HCT116 (cell line): ENCODE measurements around the gene RNF217. TPM values are rescaled to one million over a fixed set of nuclear protein-coding genes. Genes with fewer than 3 reads are reported as not detected.

Experiments
- ATAC-seq: fragments of 200-7000 bp; cut with Tn5 transposase; 2 replicates; pipeline ENCODE4 v1.9.1; 2020; ENCODE audit warnings: mild to moderate bottlenecking, moderate library complexity
- BruUV-seq: library from RNA; stranded (reverse); fragments of 400-500 nt; replicated peaks from 2 replicates; lab custom pipeline; 2021; lab: Mats Ljungman, UMichigan
- CTCF ChIA-PET: fragments of 300-600 bp; sonication (Branson Sonifier 250); formaldehyde crosslinking; loops from one replicate; lab custom pipeline; 2021; ENCODE audit warnings: antibody characterized with exemption; lab: Charles Lee
- POLR2A ChIA-PET: fragments of 300-600, 350-600 bp; sonication (Branson Sonifier 250); formaldehyde crosslinking; loops from one replicate; lab custom pipeline; 2021; ENCODE audit warnings: antibody characterized with exemption; lab: Charles Lee
- RAD21 ChIA-PET, 2 experiments: fragments of 300-600 bp; sonication (Branson Sonifier 250); formaldehyde crosslinking; loops; one replicate each; lab custom pipeline; 2023; ENCODE audit warnings: low total read pairs in 2 of 2; ENCODE audit not compliant: uncharacterized antibody in 2 of 2, unreplicated experiment in 2 of 2, low non-redundant PET in 1 of 2; lab: Charles Lee
- DNase-seq: peaks from one replicate; pipeline ENCODE4 v3.0.0-alpha.2; 2010; ENCODE audit warnings: low read depth, low spot score
- H2AFZ ChIP-seq: fragments of 200-600 bp; shearing (Covaris generic), sonication (generic); 2 replicates; pipeline ENCODE4 v1.6.1; 2017; ENCODE audit warnings: low read depth, mixed run types, mixed read lengths, antibody characterized with exemption, low read length; ENCODE audit not compliant: poor library complexity, severe bottlenecking
- H3K27ac ChIP-seq: 2 replicates; pipeline ENCODE4 v1.5.1; 2012; ENCODE audit warnings: low read depth, low read length
- H3K27me3 ChIP-seq: fragments of 200-600 bp; sonication (generic); 2 replicates; pipeline ENCODE4 v1.6.1; 2016; ENCODE audit warnings: mixed run types, low read length, mixed read lengths; ENCODE audit not compliant: insufficient read depth
- H3K36me3 ChIP-seq, 2 experiments: fragments of 200-500 bp in 1 of 2; fragments of 200-600 bp in 1 of 2; sonication (Bioruptor generic) in 1 of 2; sonication (generic) in 1 of 2; 2 replicates each; pipeline versions ENCODE4 v1.5.1 to v1.6.1; 2014 to 2016; ENCODE audit warnings: low read length in 2 of 2, inconsistent platforms in 1 of 2, mixed read lengths in 1 of 2, mixed run types in 1 of 2; ENCODE audit not compliant: insufficient read depth in 2 of 2, control insufficient read depth in 1 of 2
- H3K4me1 ChIP-seq, 2 experiments: fragments of 200-600 bp in 1 of 2; sonication (generic) in 1 of 2; 2 replicates each; pipeline versions ENCODE4 v1.5.1 to v1.6.1; 2012 to 2017; ENCODE audit warnings: low read length in 2 of 2, inconsistent platforms in 1 of 2, mild to moderate bottlenecking in 1 of 2, mixed read lengths in 1 of 2, mixed run types in 1 of 2, moderate library complexity in 1 of 2; ENCODE audit not compliant: insufficient read depth in 2 of 2, control insufficient read depth in 1 of 2
- H3K4me2 ChIP-seq: fragments of 200-600 bp; sonication (generic); 2 replicates; pipeline ENCODE4 v1.6.1; 2017; ENCODE audit warnings: mixed run types, low read length, mixed read lengths
- H3K4me3 ChIP-seq, 2 experiments: fragments of 200-600 bp in 1 of 2; sonication (generic) in 1 of 2; replicated peaks in 1 of 2; 2 replicates each; pipeline ENCODE4 v1.5.1; 2011 to 2016; ENCODE audit warnings: low read length in 2 of 2, control low read depth in 1 of 2, low read depth in 1 of 2, mild to moderate bottlenecking in 1 of 2, mixed read lengths in 1 of 2, mixed run types in 1 of 2
- H3K79me2 ChIP-seq: fragments of 200-600 bp; sonication (generic); 2 replicates; pipeline ENCODE4 v1.6.1; 2017; ENCODE audit warnings: mild to moderate bottlenecking, mixed run types, low read length, moderate library complexity, mixed read lengths; ENCODE audit not compliant: insufficient read depth
- H3K9ac ChIP-seq: fragments of 200-600 bp; sonication (generic); 2 replicates; pipeline ENCODE4 v1.6.1; 2016; ENCODE audit warnings: low read length, mixed read lengths
- H3K9me2 ChIP-seq: fragments of 200-600 bp; sonication (generic), shearing (Covaris generic); 2 replicates; pipeline ENCODE4 v1.6.1; 2017; ENCODE audit warnings: mixed run types, mild to moderate bottlenecking, moderate library complexity; ENCODE audit not compliant: insufficient read depth
- H3K9me3 ChIP-seq, 2 experiments: fragments of 200-500 bp in 1 of 2; fragments of 200-600 bp in 1 of 2; sonication (Bioruptor generic) in 1 of 2; sonication (generic) in 1 of 2; 2 replicates each; pipeline ENCODE4 v1.6.1; 2014 to 2017; ENCODE audit warnings: low read length in 2 of 2, mixed read lengths in 2 of 2, inconsistent platforms in 1 of 2, low read depth in 1 of 2, mild to moderate bottlenecking in 1 of 2, mixed run types in 1 of 2, moderate library complexity in 1 of 2; ENCODE audit not compliant: control insufficient read depth in 1 of 2, insufficient read depth in 1 of 2
- H4K20me1 ChIP-seq: fragments of 200-600 bp; sonication (generic), shearing (Covaris generic); 2 replicates; pipeline ENCODE4 v1.6.1; 2017; ENCODE audit warnings: mixed run types, mild to moderate bottlenecking, moderate library complexity; ENCODE audit not compliant: insufficient read depth
- CEBPB ChIP-seq: IDR thresholded peaks from 2 replicates; pipeline ENCODE4 v1.6.1; 2012; ENCODE audit warnings: low read depth
- CTCF ChIP-seq, 3 experiments: fragments of 200-600 bp in 1 of 3; sonication (generic) in 1 of 3; IDR thresholded peaks in 2 of 3; conservative IDR thresholded peaks in 1 of 3; 2 replicates each; pipeline ENCODE4 v1.5.1; 2012 to 2017; ENCODE audit warnings: low read depth in 2 of 3, low read length in 2 of 3, antibody characterized with exemption in 1 of 3, borderline replicate concordance in 1 of 3, control low read depth in 1 of 3, mild to moderate bottlenecking in 1 of 3, mixed read lengths in 1 of 3, mixed run types in 1 of 3, moderate library complexity in 1 of 3; ENCODE audit not compliant: insufficient read depth in 1 of 3
- EGR1 ChIP-seq: IDR thresholded peaks from 2 replicates; pipeline ENCODE4 v1.6.1; 2012; ENCODE audit warnings: low read depth
- EZH2 ChIP-seq: fragments of 200-600 bp; sonication (generic); IDR thresholded peaks from 2 replicates; pipeline ENCODE4 v1.6.1; 2017; ENCODE audit warnings: antibody characterized with exemption, mixed run types
- EZH2phosphoT487 ChIP-seq: fragments of 200-600 bp; IDR thresholded peaks from 2 replicates; pipeline ENCODE4 v1.6.1; 2018; ENCODE audit warnings: antibody characterized with exemption, borderline replicate concordance
- JUND ChIP-seq: IDR thresholded peaks from 2 replicates; pipeline ENCODE4 v1.6.1; 2012
- MAX ChIP-seq: IDR thresholded peaks from 2 replicates; pipeline ENCODE4 v1.6.1; 2012
- POLR2A ChIP-seq: IDR thresholded peaks from 2 replicates; pipeline ENCODE4 v1.7.0; 2011; ENCODE audit warnings: borderline replicate concordance; ENCODE audit not compliant: insufficient read depth, insufficient read length; ENCODE audit errors: extremely low read depth
- POLR2AphosphoS5 ChIP-seq: IDR thresholded peaks from 2 replicates; pipeline ENCODE4 v1.6.1; 2011; ENCODE audit warnings: mild to moderate bottlenecking, low read depth, low read length, moderate library complexity
- RAD21 ChIP-seq: IDR thresholded peaks from 2 replicates; pipeline ENCODE4 v1.6.1; 2012; ENCODE audit warnings: low read depth, mild to moderate bottlenecking
- SIN3A ChIP-seq: IDR thresholded peaks from 2 replicates; pipeline ENCODE4 v1.6.1; 2012; ENCODE audit warnings: low read depth
- SP1 ChIP-seq: IDR thresholded peaks from 2 replicates; pipeline ENCODE4 v1.6.1; 2012; ENCODE audit warnings: low read depth
- TCF7L2 ChIP-seq: IDR thresholded peaks from 2 replicates; pipeline ENCODE4 v1.7.0; 2011; ENCODE audit warnings: borderline replicate concordance, inconsistent platforms; ENCODE audit not compliant: insufficient read depth, insufficient read length; ENCODE audit errors: extremely low read depth
- YY1 ChIP-seq: IDR thresholded peaks from 2 replicates; pipeline ENCODE4 v1.6.1; 2011; ENCODE audit warnings: low read length, low read depth, moderate library complexity, mild to moderate bottlenecking; ENCODE audit not compliant: insufficient replicate concordance; ENCODE audit errors: extremely low read depth
- ZFX ChIP-seq: fragments of 450-650 bp; IDR thresholded peaks from 2 replicates; pipeline ENCODE4 v1.6.1; 2017
- ZNF274 ChIP-seq: fragments of 200-500 bp; sonication (Bioruptor generic); IDR thresholded peaks from 2 replicates; pipeline ENCODE4 v1.6.1; 2014; ENCODE audit warnings: mild to moderate bottlenecking, low read depth, low read length, inconsistent platforms
- intact Hi-C: fragments of 100-400 bp; cut with micrococcal nuclease; formaldehyde crosslinking; loops from 2 replicates; pipeline ENCODE4 v1.10.0; 2022
- total RNA-seq: library from RNA; stranded (reverse); gene quantifications from one replicate; pipeline ENCODE4 v1.2.1, GENCODE V29; 2021; ENCODE audit not compliant: unreplicated experiment
- TF ChIP-seq, protein P1 (sequence below): IDR thresholded peaks from 2 replicates; pipeline ENCODE4 v1.6.1; 2012
- TF ChIP-seq, protein P2 (sequence below): IDR thresholded peaks from 2 replicates; pipeline ENCODE4 v1.6.1; 2011; ENCODE audit warnings: mild to moderate bottlenecking, low read length, moderate library complexity; ENCODE audit not compliant: insufficient replicate concordance; ENCODE audit errors: extremely low read depth

The RNF217 gene
- total RNA-seq, 1 experiment from 2014 or later = 20.4 TPM

- H4K20me1 ChIP-seq = no peaks in the 10 kb centered on the region
- DNase-seq (no peak), ATAC-seq (no peak)
- no peaks in the 10 kb centered on the region for H3K9me2 ChIP-seq
- CTCF ChIA-PET = interaction anchor here (2.6 kb wide), 1 partner anchor 247 kb away, joined by 7 read pairs; no protein-coding TSS in a partner anchor
- H3K4me2 ChIP-seq = no peak overlapping the region
- RAD21 ChIA-PET = no interaction called here
- TF ChIP-seq SIN3A = no peak
- no peak for TF ChIP-seq SP1
- no peak for TF ChIP-seq EGR1
- no peak for TF ChIP-seq TCF7L2
- TF ChIP-seq, protein P1, sequence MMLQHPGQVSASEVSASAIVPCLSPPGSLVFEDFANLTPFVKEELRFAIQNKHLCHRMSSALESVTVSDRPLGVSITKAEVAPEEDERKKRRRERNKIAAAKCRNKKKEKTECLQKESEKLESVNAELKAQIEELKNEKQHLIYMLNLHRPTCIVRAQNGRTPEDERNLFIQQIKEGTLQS = no peak
- TF ChIP-seq POLR2AphosphoS5 = no peak
- no peak for TF ChIP-seq EZH2phosphoT487
- no peak for TF ChIP-seq CEBPB
- TF ChIP-seq POLR2A = no peak
- no peak for TF ChIP-seq EZH2
- no peak for TF ChIP-seq RAD21
- TF ChIP-seq CTCF (IDR thresholded peaks at IDR 0.05 in 2 of 3, conservative IDR thresholded peaks at IDR 0.05 in 1 of 3; ENCODE audit: borderline replicate concordance in 1 of 3, insufficient read depth in 1 of 3, low read depth in 2 of 3, low read length in 2 of 3) = no peak
- no peak for TF ChIP-seq ZFX
- TF ChIP-seq YY1 = no peak
- no peak for TF ChIP-seq MAX
- TF ChIP-seq JUND = no peak
- TF ChIP-seq ZNF274 = no peak
- TF ChIP-seq, protein P2, sequence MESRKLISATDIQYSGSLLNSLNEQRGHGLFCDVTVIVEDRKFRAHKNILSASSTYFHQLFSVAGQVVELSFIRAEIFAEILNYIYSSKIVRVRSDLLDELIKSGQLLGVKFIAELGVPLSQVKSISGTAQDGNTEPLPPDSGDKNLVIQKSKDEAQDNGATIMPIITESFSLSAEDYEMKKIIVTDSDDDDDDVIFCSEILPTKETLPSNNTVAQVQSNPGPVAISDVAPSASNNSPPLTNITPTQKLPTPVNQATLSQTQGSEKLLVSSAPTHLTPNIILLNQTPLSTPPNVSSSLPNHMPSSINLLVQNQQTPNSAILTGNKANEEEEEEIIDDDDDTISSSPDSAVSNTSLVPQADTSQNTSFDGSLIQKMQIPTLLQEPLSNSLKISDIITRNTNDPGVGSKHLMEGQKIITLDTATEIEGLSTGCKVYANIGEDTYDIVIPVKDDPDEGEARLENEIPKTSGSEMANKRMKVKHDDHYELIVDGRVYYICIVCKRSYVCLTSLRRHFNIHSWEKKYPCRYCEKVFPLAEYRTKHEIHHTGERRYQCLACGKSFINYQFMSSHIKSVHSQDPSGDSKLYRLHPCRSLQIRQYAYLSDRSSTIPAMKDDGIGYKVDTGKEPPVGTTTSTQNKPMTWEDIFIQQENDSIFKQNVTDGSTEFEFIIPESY = no peak
- no TSS peak for BruUV-seq
- intact Hi-C loops = no loop called here
- H3K27me3 ChIP-seq = no peaks in the 10 kb centered on the region
- no peak overlapping the region for H3K27ac ChIP-seq
- H3K9me3 ChIP-seq = no peaks in the 10 kb centered on the region
- no peak overlapping the region for H3K4me3 ChIP-seq
- H3K4me1 ChIP-seq = no peaks in the 10 kb centered on the region
- POLR2A ChIA-PET = no interaction called here
- no peak overlapping the region for H3K9ac ChIP-seq
- no peak overlapping the region for H2AFZ ChIP-seq
- no peaks in the 10 kb centered on the region for H3K79me2 ChIP-seq
- H3K36me3 ChIP-seq = no peaks in the 10 kb centered on the region
Observed at GRCh38 chr6:125117818-125118217, 155.6 kb downstream of the RNF217 start.
